Bronchial epithelial cell (primary cell): ENCODE data around the gene NPAS3. TPM values are rescaled to one million over a fixed set of nuclear protein-coding genes. Genes with fewer than 3 reads are reported as not detected.

Source experiments
- DNase-seq: peaks from one replicate; pipeline ENCODE4 v3.0.0-alpha.2; 2010; ENCODE audit warnings: low read depth
- FAIRE-seq: peaks from 2 replicates; lab custom pipeline; 2011; peaks lifted over from hg19 to GRCh38; lab: Jason Lieb, UNC
- H3K27me3 ChIP-seq: 2 replicates; pipeline ENCODE4 v1.5.1; 2011; ENCODE audit warnings: low read length; ENCODE audit not compliant: control insufficient read depth, insufficient read depth
- H3K36me3 ChIP-seq: 2 replicates; pipeline ENCODE4 v1.5.1; 2011; ENCODE audit warnings: low read length; ENCODE audit not compliant: control insufficient read depth, insufficient read depth
- H3K4me3 ChIP-seq: 2 replicates; pipeline ENCODE4 v1.5.1; 2011; ENCODE audit warnings: mild to moderate bottlenecking, low read depth, low read length, control low read depth
- CTCF ChIP-seq: IDR thresholded peaks from 2 replicates; pipeline ENCODE4 v1.5.1; 2011; ENCODE audit warnings: mild to moderate bottlenecking, moderate library complexity, low read length, control low read depth, inconsistent platforms; ENCODE audit not compliant: insufficient read depth, severe bottlenecking
- total RNA-seq: library from RNA; depleted of rRNA; stranded (reverse); fragments of >200 nt; gene quantifications from 2 replicates; pipeline ENCODE4 v1.2.1, GENCODE V29; 2014

NPAS3 gene
- total RNA-seq, 1 donor from 2014 or later, result not detected

- DNase-seq (peak; percentile 47), FAIRE-seq (no peak)
- Histone ChIP-seq H3K4me3 (no peak overlapping the region), H3K27me3 (no peaks in the 10 kb centered on the region), H3K36me3 (no peaks in the 10 kb centered on the region)
- TF ChIP-seq CTCF, result no peak
Measured at GRCh38 chr14:33455654-33456345, 517.1 kb downstream of the NPAS3 start.

GRCh38 chr14:33457021-33457420, 518.3 kb downstream of the NPAS3 start:
- H3K36me3 ChIP-seq, result no peaks in the 10 kb centered on the region
- no peak for TF ChIP-seq CTCF
- FAIRE-seq (no peak), DNase-seq (peak; percentile 44)
- H3K27me3 ChIP-seq, result no peaks in the 10 kb centered on the region
- no peak overlapping the region for H3K4me3 ChIP-seq

GRCh38 chr14:33457617-33458016, 518.9 kb downstream of the NPAS3 start:
- TF ChIP-seq CTCF, result no peak
- FAIRE-seq, result no peak

GRCh38 chr14:33460164-33460563, 521.5 kb downstream of the NPAS3 start:
- Histone ChIP-seq H3K27me3 (no peaks in the 10 kb centered on the region), H3K4me3 (no peak overlapping the region), H3K36me3 (no peaks in the 10 kb centered on the region)
- no peak for FAIRE-seq
- TF ChIP-seq CTCF, result no peak
- no peak for DNase-seq

More at GRCh38 chr14:33457617-33458016, 518.9 kb downstream of the NPAS3 start:
- peak; percentile 92 for DNase-seq
- H3K4me3 ChIP-seq, result no peak overlapping the region
- H3K27me3 ChIP-seq, result no peaks in the 10 kb centered on the region
- no peaks in the 10 kb centered on the region for H3K36me3 ChIP-seq

- H3K36me3 ChIP-seq, result no peaks in the 10 kb centered on the region
- TF ChIP-seq CTCF, result no peak
- H3K27me3 ChIP-seq, result no peaks in the 10 kb centered on the region
- H3K4me3 ChIP-seq, result no peak overlapping the region
- DNase-seq (no peak), FAIRE-seq (no peak)
Measured at GRCh38 chr14:33461036-33461435, 522.4 kb downstream of the NPAS3 start.

- FAIRE-seq (no peak), DNase-seq (no peak)
- Histone ChIP-seq H3K36me3 (no peaks in the 10 kb centered on the region), H3K4me3 (no peak overlapping the region), H3K27me3 (no peaks in the 10 kb centered on the region)
- TF ChIP-seq CTCF, result no peak
Measured at GRCh38 chr14:33463731-33464130, 525.1 kb downstream of the NPAS3 start.
